Measurements from ENCODE around the gene GNAQ. TPM values are rescaled to one million over a fixed set of nuclear protein-coding genes. Genes with fewer than 3 reads are reported as not detected.

GNAQ gene
- total and polyA plus RNA-seq, 2 donors from 2014 or later = 16.2 to 83.4 TPM

- FAIRE-seq (no peak), DNase-seq (no peak)
- intact Hi-C loops (cut with DNase I) = no loop called here
Measured at GRCh38 chr9:77667151-77667550, 364.5 kb downstream of the GNAQ start.

More at GRCh38 chr9:77667151-77667550, 364.5 kb downstream of the GNAQ start:
- Histone ChIP-seq H3K9me3 (ENCODE audit: control insufficient read depth in 2 of 3, insufficient read depth in 1 of 3, low read length in 3 of 3) (no peaks in the 10 kb centered on the region), H3K9ac (ENCODE audit: low read length in 3 of 3) (no peak overlapping the region), H3K27ac (ENCODE audit: low read depth in 2 of 2, low read length in 2 of 2) (no peak overlapping the region), H3K4me1 (ENCODE audit: control insufficient read depth in 2 of 3, insufficient read depth in 2 of 3, low read depth in 1 of 3, low read length in 3 of 3) (peaks cover 0 to 3% (median 0%) of the 10 kb centered on the region in 3 donors), H3K27me3 (ENCODE audit: control insufficient read depth, insufficient read depth, low read length) (no peaks in the 10 kb centered on the region), H3K36me3 (ENCODE audit: control insufficient read depth in 2 of 3, insufficient read depth in 3 of 3, low read length in 3 of 3) (no peaks in the 10 kb centered on the region), H3K4me3 (ENCODE audit: low read length in 3 of 3) (no peak overlapping the region)
- TF ChIP-seq, protein P1, sequence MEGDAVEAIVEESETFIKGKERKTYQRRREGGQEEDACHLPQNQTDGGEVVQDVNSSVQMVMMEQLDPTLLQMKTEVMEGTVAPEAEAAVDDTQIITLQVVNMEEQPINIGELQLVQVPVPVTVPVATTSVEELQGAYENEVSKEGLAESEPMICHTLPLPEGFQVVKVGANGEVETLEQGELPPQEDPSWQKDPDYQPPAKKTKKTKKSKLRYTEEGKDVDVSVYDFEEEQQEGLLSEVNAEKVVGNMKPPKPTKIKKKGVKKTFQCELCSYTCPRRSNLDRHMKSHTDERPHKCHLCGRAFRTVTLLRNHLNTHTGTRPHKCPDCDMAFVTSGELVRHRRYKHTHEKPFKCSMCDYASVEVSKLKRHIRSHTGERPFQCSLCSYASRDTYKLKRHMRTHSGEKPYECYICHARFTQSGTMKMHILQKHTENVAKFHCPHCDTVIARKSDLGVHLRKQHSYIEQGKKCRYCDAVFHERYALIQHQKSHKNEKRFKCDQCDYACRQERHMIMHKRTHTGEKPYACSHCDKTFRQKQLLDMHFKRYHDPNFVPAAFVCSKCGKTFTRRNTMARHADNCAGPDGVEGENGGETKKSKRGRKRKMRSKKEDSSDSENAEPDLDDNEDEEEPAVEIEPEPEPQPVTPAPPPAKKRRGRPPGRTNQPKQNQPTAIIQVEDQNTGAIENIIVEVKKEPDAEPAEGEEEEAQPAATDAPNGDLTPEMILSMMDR (IDR thresholded peaks at IDR 0.05; ENCODE audit: borderline replicate concordance, extremely low read depth, insufficient read depth) = no peak

Other genes with a start within 250 kb of the GNAQ start
- gene CEP78, start 204.3 kb upstream of the GNAQ start, total RNA-seq = 8.9 TPM
- 7.5 TPM for gene CEP78, start 204.3 kb upstream of the GNAQ start, polyA plus RNA-seq (ENCODE audit: insufficient read depth, low read depth, low replicate concordance)